Mesendoderm (in vitro differentiated cells): ENCODE data around the gene CMA1.
A peak's percentile ranks its signal among the peaks of the same experiment; 100 is the strongest.
"Not testable (repeated sequence)": the region's sequence is repeated elsewhere in the genome, so short reads cannot be mapped to it uniquely, and the experiment has no call there.

ENCODE experiments used
- DNase-seq: peaks from one replicate; pipeline ENCODE4 v3.0.0; 2013
- H2AK5ac ChIP-seq: 2 replicates; pipeline ENCODE4 v1.6.1; 2013; ENCODE audit warnings: low read length, inconsistent platforms
- H2BK120ac ChIP-seq: 2 replicates; pipeline ENCODE4 v1.6.1; 2013; ENCODE audit warnings: low read depth, mild to moderate bottlenecking, low read length, moderate library complexity, mixed read lengths
- H2BK15ac ChIP-seq: replicated peaks from 2 replicates; pipeline ENCODE4 v1.6.1; 2013; ENCODE audit warnings: low read depth, mild to moderate bottlenecking, moderate library complexity
- H2BK5ac ChIP-seq: 2 replicates; pipeline ENCODE4 v1.6.1; 2013; ENCODE audit warnings: low read length, inconsistent platforms
- H3K18ac ChIP-seq: 2 replicates; pipeline ENCODE4 v1.6.1; 2013; ENCODE audit warnings: mild to moderate bottlenecking, low read length, mixed read lengths
- H3K23ac ChIP-seq: one replicate; pipeline ENCODE4 v1.6.1; 2013; ENCODE audit warnings: low read length
- H3K27ac ChIP-seq: 2 replicates; pipeline ENCODE4 v1.5.1; 2013; ENCODE audit warnings: low read depth, mild to moderate bottlenecking, inconsistent platforms, low read length, moderate library complexity
- H3K27me3 ChIP-seq: 2 replicates; pipeline ENCODE4 v1.6.1; 2013; ENCODE audit warnings: low read length, control low read depth, mild to moderate bottlenecking, inconsistent platforms; ENCODE audit not compliant: insufficient read depth, poor library complexity
- H3K36me3 ChIP-seq: 2 replicates; pipeline ENCODE4 v1.6.1; 2013; ENCODE audit warnings: low read length, inconsistent platforms; ENCODE audit not compliant: control insufficient read depth, insufficient read depth
- H3K4ac ChIP-seq: one replicate; pipeline ENCODE4 v1.6.1; 2013; ENCODE audit warnings: low read depth, mild to moderate bottlenecking, low read length, moderate library complexity
- H3K4me1 ChIP-seq: 2 replicates; pipeline ENCODE4 v1.6.1; 2013; ENCODE audit warnings: low read depth, low read length, inconsistent platforms; ENCODE audit not compliant: control insufficient read depth
- H3K4me2 ChIP-seq: 2 replicates; pipeline ENCODE4 v1.6.1; 2013; ENCODE audit warnings: low read length
- H3K4me3 ChIP-seq: 2 replicates; pipeline ENCODE4 v1.5.1; 2013; ENCODE audit warnings: mild to moderate bottlenecking, low read length
- H3K56ac ChIP-seq: one replicate; pipeline ENCODE4 v1.6.1; 2013; ENCODE audit warnings: low read length
- H3K79me1 ChIP-seq: 2 replicates; pipeline ENCODE4 v1.6.1; 2013; ENCODE audit warnings: low read length, inconsistent platforms
- H3K79me2 ChIP-seq: 2 replicates; pipeline ENCODE4 v1.6.1; 2013; ENCODE audit warnings: mild to moderate bottlenecking, low read length; ENCODE audit not compliant: control insufficient read depth, insufficient read depth
- H3K9ac ChIP-seq: 2 replicates; pipeline ENCODE4 v1.6.1; 2013; ENCODE audit warnings: low read length, inconsistent platforms
- H4K5ac ChIP-seq: one replicate; pipeline ENCODE4 v1.6.1; 2013; ENCODE audit warnings: low read length
- H4K8ac ChIP-seq: one replicate; pipeline ENCODE4 v1.6.1; 2013; ENCODE audit warnings: low read depth, mild to moderate bottlenecking, control low read depth, low read length, moderate library complexity
- whole genome bisulfite sequencing: extraction: QIAGEN DNeasy Blood & Tissue Kit; methylation state at CpG from one replicate; pipeline ENCODE4 v1.1.7; 2013; ENCODE audit warnings: low lambda C conversion rate, missing lambda C conversion rate; ENCODE audit not compliant: insufficient coverage; ENCODE audit errors: extremely low coverage; 5-methylcytosine and 5-hydroxymethylcytosine counted together

Gene CMA1

GRCh38 chr14:24479999-24480398 is 28.1 kb downstream of the CMA1 start:
- H2BK120ac ChIP-seq, H4K8ac ChIP-seq, H2BK15ac ChIP-seq, H3K23ac ChIP-seq, H3K9ac ChIP-seq, H3K56ac ChIP-seq, H3K27ac ChIP-seq, H2AK5ac ChIP-seq, H3K4me3 ChIP-seq, H3K36me3 ChIP-seq, H3K79me2 ChIP-seq, H3K27me3 ChIP-seq, H3K18ac ChIP-seq, H4K5ac ChIP-seq, H3K4ac ChIP-seq, H2BK5ac ChIP-seq, H3K79me1 ChIP-seq, H3K4me1 ChIP-seq, H3K4me2 ChIP-seq: not testable (repeated sequence)
- no CpG with 5 or more reads among the region's 1 CpG for WGBS
- peak; percentile 16 for DNase-seq

GRCh38 chr14:24475261-24475660 is 32.8 kb downstream of the CMA1 start:
- Histone ChIP-seq H3K79me2 (no peaks in the 10 kb centered on the region), H3K56ac (no peak overlapping the region), H2BK5ac (no peak overlapping the region), H3K79me1 (no peaks in the 10 kb centered on the region), H3K4me1 (no peaks in the 10 kb centered on the region), H3K4me2 (no peak overlapping the region), H3K27ac (no peak overlapping the region), H4K8ac (no peak overlapping the region), H3K9ac (no peak overlapping the region), H3K4ac (no peak overlapping the region), H2BK15ac (no peak overlapping the region), H4K5ac (no peak overlapping the region), H2BK120ac (no peak overlapping the region), H3K27me3 (no peaks in the 10 kb centered on the region), H2AK5ac (no peak overlapping the region), H3K23ac (no peak overlapping the region), H3K36me3 (no peaks in the 10 kb centered on the region), H3K4me3 (no peak overlapping the region), H3K18ac (no peak overlapping the region)
- WGBS, result no CpG with 5 or more reads among the region's 4 CpGs
- DNase-seq, result no peak

GRCh38 chr14:24473211-24473610 is 34.9 kb downstream of the CMA1 start:
- no peak overlapping the region for H2AK5ac ChIP-seq
- no peak overlapping the region for H3K18ac ChIP-seq
- no peak overlapping the region for H2BK120ac ChIP-seq
- no peak overlapping the region for H2BK15ac ChIP-seq
- H3K23ac ChIP-seq, result no peak overlapping the region
- H4K8ac ChIP-seq, result no peak overlapping the region
- no peaks in the 10 kb centered on the region for H3K79me2 ChIP-seq
- H3K4me3 ChIP-seq, result no peak overlapping the region
- no peak overlapping the region for H3K27ac ChIP-seq
- no peak overlapping the region for H3K4me2 ChIP-seq
- no peaks in the 10 kb centered on the region for H3K79me1 ChIP-seq
- H3K4ac ChIP-seq, result no peak overlapping the region
- no peak overlapping the region for H4K5ac ChIP-seq
- no peaks in the 10 kb centered on the region for H3K4me1 ChIP-seq
- no peak for DNase-seq
- H3K27me3 ChIP-seq, result no peaks in the 10 kb centered on the region
- H3K9ac ChIP-seq, result no peak overlapping the region
- H3K36me3 ChIP-seq, result no peaks in the 10 kb centered on the region
- WGBS, result no CpG with 5 or more reads among the region's 12 CpGs
- H3K56ac ChIP-seq, result no peak overlapping the region
- H2BK5ac ChIP-seq, result no peak overlapping the region

- not testable (repeated sequence) for H3K18ac ChIP-seq, H4K5ac ChIP-seq, H4K8ac ChIP-seq, H3K4ac ChIP-seq, DNase-seq, H3K79me2 ChIP-seq, H3K4me3 ChIP-seq, H3K9ac ChIP-seq, H3K79me1 ChIP-seq, H2BK15ac ChIP-seq, H3K27ac ChIP-seq, H3K4me2 ChIP-seq, H3K4me1 ChIP-seq, H2AK5ac ChIP-seq, H3K56ac ChIP-seq, H3K23ac ChIP-seq, H2BK5ac ChIP-seq, H3K36me3 ChIP-seq, H3K27me3 ChIP-seq, H2BK120ac ChIP-seq
- WGBS, result no CpG with 5 or more reads among the region's 2 CpGs
Measured at GRCh38 chr14:24470450-24470849, 37.6 kb downstream of the CMA1 start.

- H3K56ac ChIP-seq, result no peak overlapping the region
- H3K27ac ChIP-seq, result no peak overlapping the region
- H2BK120ac ChIP-seq, result no peak overlapping the region
- H3K36me3 ChIP-seq, result no peaks in the 10 kb centered on the region
- no peak overlapping the region for H3K4ac ChIP-seq
- H4K5ac ChIP-seq, result no peak overlapping the region
- no peak overlapping the region for H2AK5ac ChIP-seq
- no peak overlapping the region for H3K4me3 ChIP-seq
- no peak for DNase-seq
- no peak overlapping the region for H3K9ac ChIP-seq
- H4K8ac ChIP-seq, result no peak overlapping the region
- WGBS, result no CpG with 5 or more reads among the region's 3 CpGs
- no peaks in the 10 kb centered on the region for H3K4me1 ChIP-seq
- H3K18ac ChIP-seq, result no peak overlapping the region
- no peak overlapping the region for H2BK5ac ChIP-seq
- H3K4me2 ChIP-seq, result no peak overlapping the region
- no peaks in the 10 kb centered on the region for H3K79me1 ChIP-seq
- no peaks in the 10 kb centered on the region for H3K27me3 ChIP-seq
- no peak overlapping the region for H3K23ac ChIP-seq
- no peaks in the 10 kb centered on the region for H3K79me2 ChIP-seq
- H2BK15ac ChIP-seq, result no peak overlapping the region
Measured at GRCh38 chr14:24465805-24466204, 42.3 kb downstream of the CMA1 start.

GRCh38 chr14:24465368-24465767 is 42.7 kb downstream of the CMA1 start:
- no peaks in the 10 kb centered on the region for H3K36me3 ChIP-seq
- H4K8ac ChIP-seq, result no peak overlapping the region
- WGBS, result no CpG with 5 or more reads among the region's 3 CpGs
- no peak overlapping the region for H3K23ac ChIP-seq
- no peak overlapping the region for H3K27ac ChIP-seq
- H3K4me1 ChIP-seq, result no peaks in the 10 kb centered on the region
- H3K4ac ChIP-seq, result no peak overlapping the region
- H4K5ac ChIP-seq, result no peak overlapping the region
- H3K79me2 ChIP-seq, result no peaks in the 10 kb centered on the region
- no peaks in the 10 kb centered on the region for H3K79me1 ChIP-seq
- no peak overlapping the region for H2BK120ac ChIP-seq
- no peak overlapping the region for H3K56ac ChIP-seq
- no peak overlapping the region for H2BK5ac ChIP-seq
- no peaks in the 10 kb centered on the region for H3K27me3 ChIP-seq
- H3K4me3 ChIP-seq, result no peak overlapping the region
- H3K18ac ChIP-seq, result no peak overlapping the region
- no peak overlapping the region for H2AK5ac ChIP-seq
- H3K9ac ChIP-seq, result no peak overlapping the region
- no peak overlapping the region for H2BK15ac ChIP-seq
- no peak for DNase-seq
- no peak overlapping the region for H3K4me2 ChIP-seq
